Liver (tissue), 3 donors: Measurements from ENCODE around the gene MAP3K15.

Source experiments
- ATF3 ChIP-seq: IDR thresholded peaks from 2 replicates; pipeline ENCODE4 v1.6.1; 2016; ENCODE audit warnings: antibody characterized with exemption
- CTCF ChIP-seq: fragments of 150-350 bp; IDR thresholded peaks from 2 replicates; pipeline ENCODE4 v1.5.1; 2017; ENCODE audit warnings: improper control_type of control experiment, low read depth, low read length; ENCODE audit not compliant: missing input control
- FOXA1 ChIP-seq: IDR thresholded peaks from 2 replicates; pipeline ENCODE4 v1.6.1; 2016; ENCODE audit warnings: antibody characterized with exemption
- RAD21 ChIP-seq, 2 donors: IDR thresholded peaks; 2 replicates each; pipeline ENCODE4 v1.6.1; 2016; ENCODE audit warnings: antibody characterized with exemption in 2 of 2, mild to moderate bottlenecking in 2 of 2
- SP1 ChIP-seq: IDR thresholded peaks from 2 replicates; pipeline ENCODE4 v1.6.1; 2018; ENCODE audit warnings: antibody characterized with exemption, mild to moderate bottlenecking
- TAF1 ChIP-seq: conservative IDR thresholded peaks from 2 replicates; pipeline ENCODE4 v1.6.1; 2016; ENCODE audit warnings: antibody characterized with exemption, mild to moderate bottlenecking
- donor health status: healthy.
- donor health status: healthy.

- TF ChIP-seq CTCF (no peak), TAF1 (no peak), FOXA1 (no peak), SP1 (no peak), ATF3 (no peak), RAD21 (IDR thresholded peaks at IDR 0.05) (no peak)
These were observed 48.0 kb upstream of the MAP3K15 start for GRCh38 chrX:19563327-19563726.
